Measurements from ENCODE around the gene BTD. TPM values are rescaled to one million over a fixed set of nuclear protein-coding genes. Genes with fewer than 3 reads are reported as not detected.

BTD gene
- total RNA-seq, 1 donor from 2014 or later: 16.2 TPM

DNA sequence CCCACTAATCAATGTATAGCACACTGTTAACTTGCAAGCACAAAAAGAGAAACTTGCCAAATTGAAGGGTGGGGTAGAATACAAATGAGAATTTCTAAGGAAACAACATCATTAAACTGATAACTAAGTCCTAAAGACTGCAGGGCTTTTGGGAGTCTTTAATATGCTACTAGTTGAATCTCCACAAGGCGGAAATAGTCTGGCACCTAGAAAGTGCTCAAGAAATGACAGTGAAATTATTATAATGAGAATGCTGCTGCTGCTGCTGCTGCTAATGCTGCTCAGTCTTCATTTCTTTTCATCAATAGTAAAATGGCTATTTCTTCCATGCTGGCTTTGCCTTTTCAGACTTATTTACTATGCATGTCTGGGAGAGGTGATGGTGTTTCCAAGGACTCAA lies 91.8 kb downstream of the BTD start:
- no peaks in the 10 kb centered on the region for H3K79me2 ChIP-seq (ENCODE audit: insufficient read depth, low read length)
- no peak for FAIRE-seq
- H3K9ac ChIP-seq (ENCODE audit: low read length): no peak overlapping the region
- H3K27me3 ChIP-seq (ENCODE audit: insufficient read depth, low read length): no peaks in the 10 kb centered on the region
- H2AFZ ChIP-seq (ENCODE audit: low read depth, low read length): no peak overlapping the region
- Mint-ChIP-seq H3K4me1 (ENCODE audit: low read depth, unreplicated experiment) (no peaks in the 10 kb centered on the region), H3K4me3 (ENCODE audit: unreplicated experiment) (no peak overlapping the region), H3K9me3 (ENCODE audit: unreplicated experiment) (no peaks in the 10 kb centered on the region), H3K36me3 (ENCODE audit: low read depth, unreplicated experiment) (peaks cover 8% of the 10 kb centered on the region), H3K27ac (ENCODE audit: unreplicated experiment) (no peak overlapping the region), H3K27me3 (ENCODE audit: low read depth, unreplicated experiment) (no peaks in the 10 kb centered on the region)
- peaks cover 21% of the 10 kb centered on the region for H3K36me3 ChIP-seq (ENCODE audit: insufficient read depth, low read length)
- no peaks in the 10 kb centered on the region for H3K4me1 ChIP-seq (ENCODE audit: insufficient read depth, low read length)
- no peaks in the 10 kb centered on the region for H3K9me3 ChIP-seq (ENCODE audit: insufficient read depth, low read depth, low read length)
- no peaks in the 10 kb centered on the region for H4K20me1 ChIP-seq (ENCODE audit: insufficient read depth, low read length)
- TF ChIP-seq, protein P1, sequence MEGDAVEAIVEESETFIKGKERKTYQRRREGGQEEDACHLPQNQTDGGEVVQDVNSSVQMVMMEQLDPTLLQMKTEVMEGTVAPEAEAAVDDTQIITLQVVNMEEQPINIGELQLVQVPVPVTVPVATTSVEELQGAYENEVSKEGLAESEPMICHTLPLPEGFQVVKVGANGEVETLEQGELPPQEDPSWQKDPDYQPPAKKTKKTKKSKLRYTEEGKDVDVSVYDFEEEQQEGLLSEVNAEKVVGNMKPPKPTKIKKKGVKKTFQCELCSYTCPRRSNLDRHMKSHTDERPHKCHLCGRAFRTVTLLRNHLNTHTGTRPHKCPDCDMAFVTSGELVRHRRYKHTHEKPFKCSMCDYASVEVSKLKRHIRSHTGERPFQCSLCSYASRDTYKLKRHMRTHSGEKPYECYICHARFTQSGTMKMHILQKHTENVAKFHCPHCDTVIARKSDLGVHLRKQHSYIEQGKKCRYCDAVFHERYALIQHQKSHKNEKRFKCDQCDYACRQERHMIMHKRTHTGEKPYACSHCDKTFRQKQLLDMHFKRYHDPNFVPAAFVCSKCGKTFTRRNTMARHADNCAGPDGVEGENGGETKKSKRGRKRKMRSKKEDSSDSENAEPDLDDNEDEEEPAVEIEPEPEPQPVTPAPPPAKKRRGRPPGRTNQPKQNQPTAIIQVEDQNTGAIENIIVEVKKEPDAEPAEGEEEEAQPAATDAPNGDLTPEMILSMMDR (IDR thresholded peaks at IDR 0.05; ENCODE audit: insufficient read depth, low read depth, low read length): peak; percentile 26
- no peak for TF ChIP-seq EZH2 (IDR thresholded peaks at IDR 0.05; ENCODE audit: insufficient read depth, low read length)
- no peak overlapping the region for H3K27ac ChIP-seq (ENCODE audit: low read depth, low read length)
- H3K4me3 ChIP-seq (ENCODE audit: insufficient read depth, low read depth, low read length): no peak overlapping the region
- no peak overlapping the region for H3K4me2 ChIP-seq (ENCODE audit: low read length)
- peak; percentile 12 for DNase-seq (ENCODE audit: low read depth)

DNA sequence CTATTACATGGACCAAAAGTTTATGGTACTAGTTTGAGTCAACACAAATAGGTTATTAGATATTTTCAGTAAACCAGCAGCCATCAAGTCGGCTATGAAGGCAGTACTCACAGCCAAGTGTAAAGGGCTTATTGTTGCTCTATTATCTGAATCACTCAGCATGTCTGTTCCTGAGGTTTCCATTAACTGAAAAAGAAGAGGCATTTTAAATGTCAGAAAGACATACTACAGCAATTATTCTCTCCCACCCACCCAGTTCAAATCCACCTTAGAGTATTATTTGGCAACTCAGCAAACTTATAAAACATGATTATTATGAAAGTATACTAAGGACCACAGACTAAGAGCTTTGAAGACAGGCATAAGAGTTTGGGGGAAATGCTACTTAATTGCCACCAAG lies 93.1 kb downstream of the BTD start:
- Mint-ChIP-seq H3K4me1 (ENCODE audit: low read depth, unreplicated experiment) (no peaks in the 10 kb centered on the region), H3K9me3 (ENCODE audit: unreplicated experiment) (peaks cover 2% of the 10 kb centered on the region), H3K4me3 (ENCODE audit: unreplicated experiment) (no peak overlapping the region), H3K27ac (ENCODE audit: unreplicated experiment) (no peak overlapping the region), H3K27me3 (ENCODE audit: low read depth, unreplicated experiment) (no peaks in the 10 kb centered on the region), H3K36me3 (ENCODE audit: low read depth, unreplicated experiment) (peaks cover 16% of the 10 kb centered on the region)
- Histone ChIP-seq H3K79me2 (ENCODE audit: insufficient read depth, low read length) (no peaks in the 10 kb centered on the region), H3K27me3 (ENCODE audit: insufficient read depth, low read length) (no peaks in the 10 kb centered on the region), H3K4me1 (ENCODE audit: insufficient read depth, low read length) (no peaks in the 10 kb centered on the region), H3K36me3 (ENCODE audit: insufficient read depth, low read length) (peaks cover 10% of the 10 kb centered on the region), H3K27ac (ENCODE audit: low read depth, low read length) (no peak overlapping the region), H3K4me2 (ENCODE audit: low read length) (no peak overlapping the region), H3K9ac (ENCODE audit: low read length) (no peak overlapping the region), H4K20me1 (ENCODE audit: insufficient read depth, low read length) (no peaks in the 10 kb centered on the region), H3K9me3 (ENCODE audit: insufficient read depth, low read depth, low read length) (no peaks in the 10 kb centered on the region), H3K4me3 (ENCODE audit: insufficient read depth, low read depth, low read length) (no peak overlapping the region), H2AFZ (ENCODE audit: low read depth, low read length) (no peak overlapping the region)
- DNase-seq (ENCODE audit: low read depth) (no peak), FAIRE-seq (no peak)
- no peak for TF ChIP-seq EZH2 (IDR thresholded peaks at IDR 0.05; ENCODE audit: insufficient read depth, low read length)
- TF ChIP-seq, protein P1 (IDR thresholded peaks at IDR 0.05; ENCODE audit: insufficient read depth, low read depth, low read length): no peak

Small RNA genes lying within 50 kb of the gene (microRNA-seq; reads per million reads assigned to microRNA genes)
- gene MIR3134: not detected

Other genes with a start within 250 kb of the BTD start
- gene METTL6, start 174.2 kb upstream of the BTD start, total RNA-seq: 18.9 and 19.7 TPM in 2 replicates
- 27.1 and 28.8 TPM in 2 replicates for gene EAF1, start 174.1 kb upstream of the BTD start, total RNA-seq
- gene COLQ, start 80.0 kb upstream of the BTD start, total RNA-seq: 1.2 and 1.7 TPM in 2 replicates
- gene HACL1, start 176 bp upstream of the BTD start, total RNA-seq: 17.3 and 17.8 TPM in 2 replicates
- 61.3 and 66.1 TPM in 2 replicates for gene ANKRD28, start 196.2 kb downstream of the BTD start, total RNA-seq

All from astrocyte (in vitro differentiated cells and primary cell).